Breast epithelium (tissue), 4 donors: ENCODE results near the gene COMT. TPM values are rescaled to one million over a fixed set of nuclear protein-coding genes. Genes with fewer than 3 reads are reported as not detected.
"Not testable (repeated sequence)": the region's sequence is repeated elsewhere in the genome, so short reads cannot be mapped to it uniquely, and the experiment has no call there.

ENCODE experiments used
- DNase-seq, 2 donors: peaks; one replicate each; pipeline ENCODE4 v3.0.0-alpha.2; 2019; ENCODE audit warnings: low spot score in 2 of 2
- H3K27ac ChIP-seq, 2 donors: fragments of 200-600 bp; sonication (generic) in 1 of 2; one replicate each; pipeline ENCODE4 v1.5.1; 2016 to 2019; ENCODE audit warnings: mild to moderate bottlenecking in 1 of 2
- H3K27me3 ChIP-seq, 2 donors: fragments of 200-600 bp; sonication (generic) in 1 of 2; one replicate each; pipeline versions ENCODE4 v1.5.1 to v1.6.0; 2017 to 2019; ENCODE audit warnings: control low read depth in 1 of 2, mild to moderate bottlenecking in 1 of 2
- H3K36me3 ChIP-seq: fragments of 200-600 bp; one replicate; pipeline ENCODE4 v1.5.1; 2019
- H3K4me1 ChIP-seq, 2 donors: fragments of 200-600 bp; sonication (generic); one replicate each; pipeline ENCODE4 v1.5.1; 2016 to 2019; ENCODE audit warnings: control low read depth in 1 of 2
- H3K4me3 ChIP-seq, 3 donors: fragments of 200-600 bp; sonication (generic); 1 replicate in 2 of 3; 2 replicates in 1 of 3; pipeline ENCODE4 v1.5.1; 2016 to 2019; ENCODE audit warnings: mild to moderate bottlenecking in 3 of 3, moderate library complexity in 2 of 3
- H3K9me3 ChIP-seq, 2 donors: fragments of 200-600 bp; sonication (generic) in 1 of 2; one replicate each; pipeline ENCODE4 v1.5.1; 2016 to 2019; ENCODE audit warnings: control low read depth in 1 of 2
- CTCF ChIP-seq, 3 donors: fragments of 450-650 bp; IDR thresholded peaks; one replicate each; pipeline ENCODE4 v1.5.1; 2016 to 2017; ENCODE audit warnings: antibody characterized with exemption in 3 of 3, mild to moderate bottlenecking in 3 of 3, moderate library complexity in 3 of 3
- POLR2A ChIP-seq: fragments of 450-650 bp; IDR thresholded peaks from one replicate; pipeline ENCODE4 v1.6.1; 2016; ENCODE audit warnings: antibody characterized with exemption, mild to moderate bottlenecking, moderate library complexity
- POLR2AphosphoS5 ChIP-seq, 3 donors: sonication (generic); formaldehyde crosslinking; IDR thresholded peaks; one replicate each; pipeline ENCODE4 v1.6.1; 2017; ENCODE audit warnings: antibody characterized with exemption in 3 of 3
- intact Hi-C: fragments of 100-400 bp; cut with DNase I; formaldehyde crosslinking; loops from one replicate; pipeline ENCODE4 v1.15.1; 2023; ENCODE audit warnings: low total_unique reads
- total RNA-seq, 3 donors: library from RNA; depleted of rRNA; stranded (reverse); fragments of >200 nt; gene quantifications; one replicate each; pipeline ENCODE4 v1.1.0, GENCODE V29; 2016

Gene COMT
- total RNA-seq, 3 donors from 2014 or later = 136 to 198 (median 196) TPM

GRCh38 chr22:19921544-19922081 is 20.0 kb upstream of the COMT start:
- Histone ChIP-seq H3K36me3 (no peaks in the 10 kb centered on the region), H3K4me1 (no peaks in the 10 kb centered on the region), H3K9me3 (no peaks in the 10 kb centered on the region), H3K27ac (no peak overlapping the region), H3K4me3 (no peak overlapping the region), H3K27me3 (no peaks in the 10 kb centered on the region)
- intact Hi-C loops = no loop called here
- no peak for DNase-seq
- TF ChIP-seq POLR2A = no peak
- TF ChIP-seq CTCF (IDR thresholded peaks at IDR 0.05) = no peak

- H3K27ac ChIP-seq = no peak overlapping the region
- H3K4me3 ChIP-seq = no peak overlapping the region
- no peaks in the 10 kb centered on the region for H3K4me1 ChIP-seq
- no peaks in the 10 kb centered on the region for H3K27me3 ChIP-seq
- TF ChIP-seq CTCF (IDR thresholded peaks at IDR 0.05) (no peak), POLR2A (no peak), POLR2AphosphoS5 (IDR thresholded peaks at IDR 0.05) (no peak)
- no peak for DNase-seq
- no peaks in the 10 kb centered on the region for H3K36me3 ChIP-seq
- no peaks in the 10 kb centered on the region for H3K9me3 ChIP-seq
- intact Hi-C loops = no loop called here
Measured at GRCh38 chr22:19923914-19924513, 17.6 kb upstream of the COMT start.

- H3K9me3 ChIP-seq, H3K4me3 ChIP-seq, DNase-seq, intact Hi-C loops, H3K27me3 ChIP-seq, H3K4me1 ChIP-seq, H3K36me3 ChIP-seq, H3K27ac ChIP-seq: not testable (repeated sequence)
Measured at GRCh38 chr22:19926028-19926427, 15.5 kb upstream of the COMT start.

DNA sequence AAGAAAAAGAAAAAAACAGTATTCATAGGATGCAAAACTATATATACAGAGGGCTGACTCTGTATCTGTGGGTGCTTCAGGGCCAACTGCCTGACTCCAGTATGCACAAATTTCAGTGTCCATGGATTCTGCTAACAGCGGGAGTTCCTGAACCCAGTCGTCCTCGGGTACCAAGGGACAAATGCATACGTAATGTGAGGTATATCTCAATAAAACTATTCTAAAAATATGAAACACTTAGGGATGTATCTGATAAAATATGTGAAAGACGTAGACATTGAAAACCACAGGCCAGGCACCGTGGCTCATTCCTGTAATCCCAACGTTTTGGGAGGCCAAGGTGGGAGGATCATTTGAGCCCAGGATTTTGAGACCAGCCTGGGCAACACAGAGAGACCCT is 13.9 kb upstream of the COMT start:
- Histone ChIP-seq H3K27ac (no peak overlapping the region), H3K4me1 (no peaks in the 10 kb centered on the region), H3K27me3 (no peaks in the 10 kb centered on the region), H3K9me3 (no peaks in the 10 kb centered on the region), H3K4me3 (no peak overlapping the region), H3K36me3 (no peaks in the 10 kb centered on the region)
- intact Hi-C loops = no loop called here
- no peak for DNase-seq
- TF ChIP-seq POLR2AphosphoS5 (IDR thresholded peaks at IDR 0.05) = no peak
- TF ChIP-seq POLR2A = no peak
- no peak for TF ChIP-seq CTCF (IDR thresholded peaks at IDR 0.05)

DNA sequence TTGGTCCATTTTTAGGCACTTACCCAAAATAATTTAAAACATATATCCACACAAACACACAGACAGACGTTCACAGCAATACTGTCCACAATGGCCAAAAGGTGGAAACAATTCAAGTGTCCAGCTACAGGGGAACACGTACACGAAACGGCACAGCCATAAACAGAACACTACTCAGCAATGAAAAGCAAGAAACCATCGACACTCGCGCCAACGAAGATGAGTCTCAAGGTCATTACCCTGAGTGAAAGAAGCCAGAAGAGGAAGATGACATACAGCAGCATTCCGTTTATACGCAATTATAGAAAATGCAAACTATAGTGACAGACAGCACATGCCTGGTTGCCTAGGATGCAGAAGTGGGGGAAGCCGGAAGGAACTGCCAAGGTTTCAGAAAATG is 13.4 kb upstream of the COMT start:
- H3K9me3 ChIP-seq = no peaks in the 10 kb centered on the region
- H3K27me3 ChIP-seq = no peaks in the 10 kb centered on the region
- no peaks in the 10 kb centered on the region for H3K4me1 ChIP-seq
- H3K27ac ChIP-seq = no peak overlapping the region
- no peak overlapping the region for H3K4me3 ChIP-seq
- no peak for DNase-seq
- TF ChIP-seq POLR2A (no peak), POLR2AphosphoS5 (IDR thresholded peaks at IDR 0.05) (no peak), CTCF (IDR thresholded peaks at IDR 0.05) (no peak)
- intact Hi-C loops = no loop called here
- H3K36me3 ChIP-seq = no peaks in the 10 kb centered on the region
